GM18868 (cell line): ENCODE measurements around the gene GP2.
"Not testable (repeated sequence)": the region's sequence is repeated elsewhere in the genome, so short reads cannot be mapped to it uniquely, and the experiment has no call there.

Experiments used
- ATAC-seq: cut with Tn5 transposase; IDR thresholded peaks from one replicate; pipeline ENCODE4 v1.9.1; 2021; ENCODE audit warnings: mild to moderate bottlenecking, moderate library complexity; ENCODE audit not compliant: unreplicated experiment

GP2 gene

GRCh38 chr16:20326321-20326720 is 992 bp downstream of the GP2 start:
- no peak for ATAC-seq

GRCh38 chr16:20325005-20325404 is 2.3 kb downstream of the GP2 start:
- ATAC-seq = no peak

GRCh38 chr16:20323591-20324117 is 3.7 kb downstream of the GP2 start:
- ATAC-seq = no peak

- no peak for ATAC-seq
Measured at GRCh38 chr16:20322696-20323095, 4.6 kb downstream of the GP2 start.

- ATAC-seq = no peak
Measured at GRCh38 chr16:20321671-20322070, 5.6 kb downstream of the GP2 start.

- not testable (repeated sequence) for ATAC-seq
Measured at GRCh38 chr16:20321051-20321450, 6.3 kb downstream of the GP2 start.

GRCh38 chr16:20320592-20320991 is 6.7 kb downstream of the GP2 start:
- ATAC-seq = no peak

GRCh38 chr16:20320178-20320577 is 7.1 kb downstream of the GP2 start:
- ATAC-seq = no peak

GRCh38 chr16:20319406-20319805 is 7.9 kb downstream of the GP2 start:
- no peak for ATAC-seq

GRCh38 chr16:20318437-20318836 is 8.9 kb downstream of the GP2 start:
- ATAC-seq = no peak

- ATAC-seq = no peak
Measured at GRCh38 chr16:20318006-20318405, 9.3 kb downstream of the GP2 start.

- ATAC-seq = no peak
Measured at GRCh38 chr16:20317117-20317516, 10.2 kb downstream of the GP2 start.

GRCh38 chr16:20316715-20317114 is 10.6 kb downstream of the GP2 start:
- ATAC-seq = no peak

GRCh38 chr16:20315764-20316163 is 11.5 kb downstream of the GP2 start:
- no peak for ATAC-seq

- no peak for ATAC-seq
Measured at GRCh38 chr16:20314575-20314974, 12.7 kb downstream of the GP2 start.

GRCh38 chr16:20313741-20314140 is 13.6 kb downstream of the GP2 start:
- ATAC-seq = no peak

- not testable (repeated sequence) for ATAC-seq
Measured at GRCh38 chr16:20312536-20313095, 14.7 kb downstream of the GP2 start.

GRCh38 chr16:20311548-20311947 is 15.8 kb downstream of the GP2 start:
- ATAC-seq = no peak

GRCh38 chr16:20310421-20311395 is 16.6 kb downstream of the GP2 start:
- ATAC-seq = no peak

- no peak for ATAC-seq
Measured at GRCh38 chr16:20309786-20310185, 17.5 kb downstream of the GP2 start.

GRCh38 chr16:20308801-20309590 is 18.3 kb downstream of the GP2 start:
- no peak for ATAC-seq
